Fibroblast of mammary gland (primary cell): ENCODE results near the gene CDK14.
A peak's percentile ranks its signal among the peaks of the same experiment; 100 is the strongest.

ENCODE experiments used
- DNase-seq: peaks from one replicate; pipeline ENCODE4 v3.0.0-alpha.2; 2010; ENCODE audit warnings: low read depth
- H3K4me3 ChIP-seq: 2 replicates; pipeline ENCODE4 v1.5.1; 2011; ENCODE audit warnings: low read depth, mild to moderate bottlenecking, low read length, moderate library complexity; ENCODE audit not compliant: control insufficient read depth
- TF ChIP-seq, protein P1 (sequence below): conservative IDR thresholded peaks from 2 replicates; pipeline ENCODE4 v1.5.1; 2011; ENCODE audit warnings: low read depth, low read length, inconsistent platforms; ENCODE audit not compliant: control insufficient read depth, insufficient read depth

Gene CDK14

GRCh38 chr7:91206361-91206960 lies 610.3 kb downstream of the CDK14 start:
- TF ChIP-seq, protein P1, sequence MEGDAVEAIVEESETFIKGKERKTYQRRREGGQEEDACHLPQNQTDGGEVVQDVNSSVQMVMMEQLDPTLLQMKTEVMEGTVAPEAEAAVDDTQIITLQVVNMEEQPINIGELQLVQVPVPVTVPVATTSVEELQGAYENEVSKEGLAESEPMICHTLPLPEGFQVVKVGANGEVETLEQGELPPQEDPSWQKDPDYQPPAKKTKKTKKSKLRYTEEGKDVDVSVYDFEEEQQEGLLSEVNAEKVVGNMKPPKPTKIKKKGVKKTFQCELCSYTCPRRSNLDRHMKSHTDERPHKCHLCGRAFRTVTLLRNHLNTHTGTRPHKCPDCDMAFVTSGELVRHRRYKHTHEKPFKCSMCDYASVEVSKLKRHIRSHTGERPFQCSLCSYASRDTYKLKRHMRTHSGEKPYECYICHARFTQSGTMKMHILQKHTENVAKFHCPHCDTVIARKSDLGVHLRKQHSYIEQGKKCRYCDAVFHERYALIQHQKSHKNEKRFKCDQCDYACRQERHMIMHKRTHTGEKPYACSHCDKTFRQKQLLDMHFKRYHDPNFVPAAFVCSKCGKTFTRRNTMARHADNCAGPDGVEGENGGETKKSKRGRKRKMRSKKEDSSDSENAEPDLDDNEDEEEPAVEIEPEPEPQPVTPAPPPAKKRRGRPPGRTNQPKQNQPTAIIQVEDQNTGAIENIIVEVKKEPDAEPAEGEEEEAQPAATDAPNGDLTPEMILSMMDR, result no peak
- no peak overlapping the region for H3K4me3 ChIP-seq
- no peak for DNase-seq

DNA sequence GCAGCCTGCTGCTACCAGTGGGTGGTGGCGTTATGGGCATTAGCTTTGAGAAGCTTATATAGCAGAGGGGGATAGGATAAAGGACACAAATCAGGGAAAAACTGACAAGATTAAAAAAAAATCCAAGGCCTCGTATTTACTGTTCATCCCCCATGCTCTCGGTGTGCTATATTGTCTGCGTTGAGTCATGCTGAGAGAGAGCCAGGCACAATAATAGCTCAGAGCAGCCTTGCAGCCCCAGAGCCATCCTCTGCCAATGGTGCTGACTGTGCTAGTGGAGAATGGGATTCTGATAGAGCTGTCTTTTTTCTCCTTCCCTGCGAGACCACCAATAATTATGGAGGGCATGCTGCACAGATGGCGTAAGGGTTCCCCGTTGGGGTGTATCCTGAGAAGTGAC lies 616.5 kb downstream of the CDK14 start:
- peak; percentile 44 for DNase-seq
- H3K4me3 ChIP-seq, result no peak overlapping the region
- TF ChIP-seq, protein P1, result no peak

- no peak for DNase-seq
- TF ChIP-seq, protein P1, result no peak
- H3K4me3 ChIP-seq, result no peak overlapping the region
Measured at GRCh38 chr7:91226411-91226810, 630.3 kb downstream of the CDK14 start.

DNA sequence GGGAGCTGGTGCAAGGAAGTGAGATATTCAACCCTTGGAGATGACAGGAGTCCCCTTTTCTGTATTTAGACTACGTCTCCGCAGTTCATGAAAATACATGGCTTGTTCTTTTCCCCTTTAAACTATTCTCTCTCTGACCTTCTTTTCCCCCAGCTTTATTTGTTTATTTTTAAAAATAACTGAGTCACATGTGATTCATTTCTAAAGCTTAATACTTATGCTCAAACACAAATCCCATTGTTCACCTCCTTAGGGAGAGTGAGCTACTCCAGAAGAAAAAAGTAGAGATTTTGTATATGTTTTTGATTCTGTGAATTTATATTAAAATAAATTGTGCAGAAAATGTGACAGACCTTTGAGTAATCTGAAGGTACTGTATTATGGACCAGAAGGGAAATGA lies 632.2 kb downstream of the CDK14 start:
- peak; percentile 59 for DNase-seq
- TF ChIP-seq, protein P1, result no peak
- H3K4me3 ChIP-seq, result no peak overlapping the region

DNA sequence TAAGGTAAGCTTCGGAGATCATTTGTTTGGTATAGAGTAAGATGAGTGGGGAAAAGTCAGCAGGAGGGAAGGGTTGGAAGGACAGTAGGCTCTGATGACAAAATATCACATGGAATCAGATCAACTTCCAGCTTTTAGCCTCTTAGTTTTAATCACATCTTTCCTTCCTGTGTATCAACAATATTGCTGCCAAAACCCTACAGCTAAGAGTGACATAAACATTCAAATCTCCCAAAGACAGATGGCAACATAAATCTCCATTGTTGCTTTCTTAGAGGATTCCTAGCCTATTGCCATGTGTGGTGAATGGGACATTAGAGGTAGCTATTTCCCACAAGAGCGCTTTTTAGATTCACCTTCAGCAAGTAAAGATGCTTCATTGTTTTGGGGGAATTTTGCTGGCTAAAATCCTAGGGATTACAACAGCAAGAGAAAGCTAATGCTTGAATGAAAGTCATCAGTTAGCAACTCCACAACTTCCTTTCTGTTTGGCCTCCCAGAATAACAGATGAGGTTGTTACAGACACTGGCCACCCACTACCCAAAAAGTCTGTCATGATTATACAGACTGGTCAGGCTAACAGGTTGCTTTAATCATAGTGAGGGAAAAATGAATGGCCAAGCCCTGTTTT lies 632.9 kb downstream of the CDK14 start:
- no peak overlapping the region for H3K4me3 ChIP-seq
- TF ChIP-seq, protein P1, result no peak
- DNase-seq, result peak; percentile 60

GRCh38 chr7:91230100-91230499 lies 634.0 kb downstream of the CDK14 start:
- TF ChIP-seq, protein P1, result no peak
- no peak overlapping the region for H3K4me3 ChIP-seq
- DNase-seq, result no peak
